Germinal center (tissue), 1 donor: ENCODE results near the gene CARD8.
A peak's percentile ranks its signal among the peaks of the same experiment; 100 is the strongest.

Experiments
- DNase-seq: peaks from one replicate; pipeline ENCODE4 v3.0.0; 2012; ENCODE audit warnings: mixed read lengths, low spot score

Gene CARD8

GRCh38 chr19:48210005-48210404 lies 45.7 kb downstream of the CARD8 start:
- DNase-seq: no peak

- DNase-seq: no peak
Observed at GRCh38 chr19:48206397-48207093, 49.2 kb downstream of the CARD8 start.

- peak; percentile 94 for DNase-seq
Observed at GRCh38 chr19:48203794-48204628, 51.7 kb downstream of the CARD8 start.

GRCh38 chr19:48203222-48203793 lies 52.4 kb downstream of the CARD8 start:
- DNase-seq: no peak

- DNase-seq: no peak
Observed at GRCh38 chr19:48196933-48197665, 58.6 kb downstream of the CARD8 start.

GRCh38 chr19:48196321-48196763 lies 59.4 kb downstream of the CARD8 start:
- DNase-seq: no peak

- DNase-seq: no peak
Observed at GRCh38 chr19:48194844-48195830, 60.6 kb downstream of the CARD8 start.

GRCh38 chr19:48194041-48194843 lies 61.5 kb downstream of the CARD8 start:
- DNase-seq: peak; percentile 68

- no peak for DNase-seq
Observed at GRCh38 chr19:48192750-48193149, 63.0 kb downstream of the CARD8 start.

GRCh38 chr19:48190885-48191284 lies 64.8 kb downstream of the CARD8 start:
- no peak for DNase-seq

GRCh38 chr19:48190288-48190884 lies 65.3 kb downstream of the CARD8 start:
- peak; percentile 67 for DNase-seq

GRCh38 chr19:48186541-48186991 lies 69.1 kb downstream of the CARD8 start:
- peak; percentile 77 for DNase-seq

- peak; percentile 47 for DNase-seq
Observed at GRCh38 chr19:48186015-48186414, 69.7 kb downstream of the CARD8 start.

GRCh38 chr19:48183356-48183755 lies 72.4 kb downstream of the CARD8 start:
- no peak for DNase-seq

- no peak for DNase-seq
Observed at GRCh38 chr19:48182434-48182833, 73.3 kb downstream of the CARD8 start.

GRCh38 chr19:48181505-48181904 lies 74.2 kb downstream of the CARD8 start:
- DNase-seq: no peak

GRCh38 chr19:48176226-48176625 lies 79.5 kb downstream of the CARD8 start:
- no peak for DNase-seq

- no peak for DNase-seq
Observed at GRCh38 chr19:48175578-48175977, 80.1 kb downstream of the CARD8 start.

- no peak for DNase-seq
Observed at GRCh38 chr19:48174445-48175030, 81.2 kb downstream of the CARD8 start.
